Panc1 (cell line): Measurements from ENCODE around the gene SFMBT1. TPM values are rescaled to one million over a fixed set of nuclear protein-coding genes. Genes with fewer than 3 reads are reported as not detected.

Source experiments
- ATAC-seq: fragments of 200-7000 bp; cut with Tn5 transposase; 2 replicates; pipeline ENCODE4 v1.9.1; 2020; ENCODE audit warnings: mild to moderate bottlenecking, moderate library complexity
- BruUV-seq: library from RNA; stranded (reverse); fragments of 400-500 nt; replicated peaks from 2 replicates; lab custom pipeline; 2021; lab: Mats Ljungman, UMichigan
- CTCF ChIA-PET: fragments of 300-600 bp; sonication (Branson Sonifier 250); formaldehyde crosslinking; loops from one replicate; lab custom pipeline; 2022; ENCODE audit warnings: antibody characterized with exemption; lab: Charles Lee
- POLR2A ChIA-PET: fragments of 300-600 bp; sonication (Branson Sonifier 250); formaldehyde crosslinking; loops from one replicate; lab custom pipeline; 2022; ENCODE audit warnings: antibody characterized with exemption; lab: Charles Lee
- DNase-seq: peaks from one replicate; pipeline ENCODE4 v3.0.0-alpha.2; 2010; ENCODE audit warnings: low read depth, low spot score
- H3K27ac ChIP-seq: 2 replicates; pipeline ENCODE4 v1.5.1; 2011; ENCODE audit warnings: mild to moderate bottlenecking, low read length, inconsistent platforms
- H3K27me3 ChIP-seq: fragments of 200-500 bp; sonication (Bioruptor generic); 2 replicates; pipeline ENCODE4 v1.6.0; 2014; ENCODE audit warnings: low read length, inconsistent platforms; ENCODE audit not compliant: control insufficient read depth, insufficient read depth
- H3K36me3 ChIP-seq: fragments of 200-500 bp; sonication (Bioruptor generic); 2 replicates; pipeline ENCODE4 v1.5.1; 2014; ENCODE audit warnings: inconsistent platforms, mild to moderate bottlenecking, low read length, moderate library complexity; ENCODE audit not compliant: control insufficient read depth, insufficient read depth
- H3K4me1 ChIP-seq: 2 replicates; pipeline ENCODE4 v1.5.1; 2011; ENCODE audit warnings: inconsistent platforms, mild to moderate bottlenecking, low read length, moderate library complexity; ENCODE audit not compliant: control insufficient read depth, insufficient read depth
- H3K4me3 ChIP-seq, 2 experiments: 2 replicates each; pipeline ENCODE4 v1.5.1; 2011 to 2012; ENCODE audit warnings: low read depth in 2 of 2, low read length in 2 of 2, mild to moderate bottlenecking in 2 of 2, inconsistent platforms in 1 of 2, moderate library complexity in 1 of 2
- H3K9me3 ChIP-seq: fragments of 200-500 bp; sonication (Bioruptor generic); 2 replicates; pipeline ENCODE4 v1.5.1; 2014; ENCODE audit warnings: low read depth, mild to moderate bottlenecking, inconsistent platforms, low read length, moderate library complexity; ENCODE audit not compliant: control insufficient read depth, insufficient read depth
- CTCF ChIP-seq: fragments of 450-650 bp; IDR thresholded peaks from 2 replicates; pipeline ENCODE4 v1.5.1; 2017; ENCODE audit warnings: mild to moderate bottlenecking
- POLR2AphosphoS5 ChIP-seq: IDR thresholded peaks from 2 replicates; pipeline ENCODE4 v1.6.1; 2012; ENCODE audit warnings: mild to moderate bottlenecking, low read depth, low read length, moderate library complexity
- REST ChIP-seq, 2 experiments: IDR thresholded peaks; 2 replicates each; pipeline ENCODE4 v1.6.1; 2011 to 2012; ENCODE audit warnings: low read depth in 2 of 2, control low read depth in 1 of 2, low read length in 1 of 2, mild to moderate bottlenecking in 1 of 2, moderate library complexity in 1 of 2; ENCODE audit not compliant: insufficient read depth in 1 of 2
- SIN3A ChIP-seq: IDR thresholded peaks from 2 replicates; pipeline ENCODE4 v1.6.1; 2012; ENCODE audit warnings: low read depth, mild to moderate bottlenecking, low read length, moderate library complexity, borderline replicate concordance; ENCODE audit not compliant: insufficient read depth
- TCF7L2 ChIP-seq: IDR thresholded peaks from 2 replicates; pipeline ENCODE4 v1.6.1; 2011; ENCODE audit warnings: mild to moderate bottlenecking, low read depth, low read length, inconsistent platforms
- in situ Hi-C: cut with HindIII; loops from 2 replicates; pipeline ENCODE4 v1.10.0; 2016; ENCODE audit warnings: low sequenced_read_pairs, low pct_unique_long_range_greater_than_20kb
- intact Hi-C: fragments of 100-400 bp; cut with micrococcal nuclease; formaldehyde crosslinking; loops from one replicate; pipeline ENCODE4 v1.10.0; 2022; ENCODE audit not compliant: unreplicated experiment
- total RNA-seq: library from RNA; stranded (reverse); gene quantifications from one replicate; pipeline ENCODE4 v1.2.1, GENCODE V29; 2021; ENCODE audit not compliant: unreplicated experiment

The SFMBT1 gene
- total RNA-seq, 1 experiment from 2014 or later, result 24.4 TPM

- intact Hi-C loops, result no loop called here
These were observed 36.9 kb downstream of the SFMBT1 start for GRCh38 chr3:53008932-53009331.

GRCh38 chr3:53005854-53006513, 39.9 kb downstream of the SFMBT1 start:
- no peaks in the 10 kb centered on the region for H3K27me3 ChIP-seq
- TF ChIP-seq TCF7L2 (no peak), POLR2AphosphoS5 (no peak), REST (IDR thresholded peaks at IDR 0.05; ENCODE audit: insufficient read depth in 1 of 2, low read depth in 2 of 2, low read length in 1 of 2) (no peak), SIN3A (no peak), CTCF (no peak)
- CTCF ChIA-PET, result interaction anchor here (0.5 kb wide), 1 partner anchor 51 kb away, joined by 3 read pairs; no protein-coding TSS in a partner anchor
- H3K4me1 ChIP-seq, result peaks cover 1% of the 10 kb centered on the region; the same call in 1 of the 2 replicates
- H3K27ac ChIP-seq, result no peak overlapping the region
- BruUV-seq, result no TSS peak
- intact Hi-C loops (no loop called here), in situ Hi-C loops (no loop called here)
- ATAC-seq (no peak), DNase-seq (no peak)
- POLR2A ChIA-PET, result no interaction called here
- no peaks in the 10 kb centered on the region for H3K9me3 ChIP-seq
- no peak overlapping the region for H3K4me3 ChIP-seq
- no peaks in the 10 kb centered on the region for H3K36me3 ChIP-seq

More at GRCh38 chr3:53008932-53009331, 36.9 kb downstream of the SFMBT1 start:
- TF ChIP-seq REST (IDR thresholded peaks at IDR 0.05; ENCODE audit: insufficient read depth in 1 of 2, low read depth in 2 of 2, low read length in 1 of 2), result no peak
- no peak for TF ChIP-seq CTCF
- no peak for TF ChIP-seq SIN3A
- TF ChIP-seq POLR2AphosphoS5, result no peak
- no peak for TF ChIP-seq TCF7L2
- CTCF ChIA-PET, result no interaction called here
- DNase-seq, result no peak
- Histone ChIP-seq H3K36me3 (no peaks in the 10 kb centered on the region), H3K4me3 (no peak overlapping the region), H3K4me1 (peaks cover 6% of the 10 kb centered on the region; the same call in 1 of the 2 replicates), H3K27me3 (no peaks in the 10 kb centered on the region), H3K9me3 (no peaks in the 10 kb centered on the region), H3K27ac (no peak overlapping the region)
- in situ Hi-C loops, result no loop called here
- no TSS peak for BruUV-seq
- no peak for ATAC-seq
- POLR2A ChIA-PET, result no interaction called here
